Inflammatory macrophage treated with lipopolysaccharide for 1 hour (primary cell): ENCODE measurements around the gene DLG2.
A peak's percentile ranks its signal among the peaks of the same experiment; 100 is the strongest.

Experiments used
- DNase-seq, 2 donors: peaks; one replicate each; pipeline ENCODE4 v3.0.0-alpha.2; 2020 to 2022

DLG2 gene

GRCh38 chr11:83537131-83537610 lies 2090.0 kb downstream of the DLG2 start:
- no peak for DNase-seq

GRCh38 chr11:83533166-83533565 lies 2094.0 kb downstream of the DLG2 start:
- no peak for DNase-seq

GRCh38 chr11:83528877-83529276 lies 2098.3 kb downstream of the DLG2 start:
- no peak for DNase-seq

- no peak for DNase-seq
Observed at GRCh38 chr11:83528225-83528624, 2098.9 kb downstream of the DLG2 start.

- no peak for DNase-seq
Observed at GRCh38 chr11:83523676-83524075, 2103.5 kb downstream of the DLG2 start.

- no peak for DNase-seq
Observed at GRCh38 chr11:83522911-83523310, 2104.2 kb downstream of the DLG2 start.

GRCh38 chr11:83521647-83522596 lies 2105.2 kb downstream of the DLG2 start:
- DNase-seq, result no peak

- DNase-seq, result no peak
Observed at GRCh38 chr11:83520849-83521248, 2106.3 kb downstream of the DLG2 start.

GRCh38 chr11:83511646-83512045 lies 2115.5 kb downstream of the DLG2 start:
- DNase-seq, result no peak

GRCh38 chr11:83510530-83511460 lies 2116.3 kb downstream of the DLG2 start:
- DNase-seq, result no peak

- no peak for DNase-seq
Observed at GRCh38 chr11:83508804-83509203, 2118.3 kb downstream of the DLG2 start.

- no peak for DNase-seq
Observed at GRCh38 chr11:83502041-83502440, 2125.1 kb downstream of the DLG2 start.

GRCh38 chr11:83493917-83494316 lies 2133.2 kb downstream of the DLG2 start:
- DNase-seq, result no peak

- DNase-seq, result no peak
Observed at GRCh38 chr11:83493034-83493433, 2134.1 kb downstream of the DLG2 start.

- no peak for DNase-seq
Observed at GRCh38 chr11:83483808-83484207, 2143.3 kb downstream of the DLG2 start.

- DNase-seq, result no peak
Observed at GRCh38 chr11:83480811-83481210, 2146.3 kb downstream of the DLG2 start.

GRCh38 chr11:83480251-83480650 lies 2146.9 kb downstream of the DLG2 start:
- no peak for DNase-seq

- peak in 1 of 2 donors; percentile 10 for DNase-seq
Observed at GRCh38 chr11:83477772-83478171, 2149.4 kb downstream of the DLG2 start.

GRCh38 chr11:83475760-83476159 lies 2151.4 kb downstream of the DLG2 start:
- no peak for DNase-seq

- no peak for DNase-seq
Observed at GRCh38 chr11:83473743-83474142, 2153.4 kb downstream of the DLG2 start.

GRCh38 chr11:83472806-83473205 lies 2154.3 kb downstream of the DLG2 start:
- DNase-seq, result no peak

GRCh38 chr11:83471831-83472727 lies 2155.1 kb downstream of the DLG2 start:
- DNase-seq, result no peak
